H1 (cell line): Measurements from ENCODE around the gene RAB24. TPM values are rescaled to one million over a fixed set of nuclear protein-coding genes. Genes with fewer than 3 reads are reported as not detected.

Source experiments
- CTCF ChIA-PET: fragments of 300-600 bp; sonication (Branson Sonifier 250); formaldehyde crosslinking; loops from one replicate; lab custom pipeline; 2021; ENCODE audit not compliant: partially characterized antibody; lab: Charles Lee
- POLR2A ChIA-PET: fragments of 300-600 bp; sonication (Branson Sonifier 250); formaldehyde crosslinking; loops from one replicate; lab custom pipeline; 2021; ENCODE audit warnings: inconsistent platforms; ENCODE audit not compliant: partially characterized antibody; lab: Charles Lee
- DNase-seq, 2 experiments: peaks; one replicate each; pipeline versions ENCODE4 v3.0.0 to v3.0.0-alpha.2; 2010 to 2022; ENCODE audit warnings: low spot score in 2 of 2, low read depth in 1 of 2, mixed read lengths in 1 of 2
- FAIRE-seq: peaks from 2 replicates; lab custom pipeline; 2011; peaks lifted over from hg19 to GRCh38; lab: Jason Lieb, UNC
- H2AFZ ChIP-seq: 2 replicates; pipeline ENCODE4 v1.8.1; 2012; ENCODE audit warnings: low read length, inconsistent platforms
- H2AK5ac ChIP-seq: 2 replicates; pipeline ENCODE4 v1.6.1; 2013; ENCODE audit warnings: low read depth, low read length
- H2BK120ac ChIP-seq: replicated peaks from 2 replicates; pipeline ENCODE3; 2013; ENCODE audit warnings: low read depth, low read length, inconsistent platforms
- H2BK12ac ChIP-seq: 2 replicates; pipeline ENCODE4 v1.6.1; 2013; ENCODE audit warnings: low read depth, low read length
- H2BK15ac ChIP-seq: 2 replicates; pipeline ENCODE4 v1.6.1; 2013; ENCODE audit warnings: low read length
- H2BK20ac ChIP-seq: 2 replicates; pipeline ENCODE4 v1.6.1; 2013; ENCODE audit warnings: low read length
- H2BK5ac ChIP-seq: 2 replicates; pipeline ENCODE4 v1.6.1; 2013; ENCODE audit warnings: low read depth, low read length
- H3K14ac ChIP-seq: 2 replicates; pipeline ENCODE4 v1.6.1; 2013; ENCODE audit warnings: inconsistent platforms; ENCODE audit not compliant: insufficient read length
- H3K18ac ChIP-seq: 2 replicates; pipeline ENCODE4 v1.6.1; 2013; ENCODE audit warnings: low read length; ENCODE audit errors: extremely low read depth
- H3K23ac ChIP-seq: 2 replicates; pipeline ENCODE4 v1.6.1; 2013; ENCODE audit warnings: inconsistent platforms; ENCODE audit not compliant: insufficient read length
- H3K23me2 ChIP-seq: 2 replicates; pipeline ENCODE4 v1.6.1; 2013; ENCODE audit warnings: low read depth, low read length
- H3K27ac ChIP-seq: 2 replicates; pipeline ENCODE4 v1.6.1; 2011; ENCODE audit warnings: low read depth, low read length, inconsistent platforms
- H3K27me3 ChIP-seq, 4 experiments: replicated peaks in 1 of 4; 1 replicate in 1 of 4; 2 replicates in 3 of 4; pipeline versions ENCODE4 v1.6.1 to v1.8.1; 2011 to 2013; ENCODE audit warnings: low read length in 3 of 4, mild to moderate bottlenecking in 3 of 4, inconsistent platforms in 2 of 4, mixed read lengths in 2 of 4, moderate library complexity in 1 of 4; ENCODE audit not compliant: control insufficient read depth in 3 of 4, insufficient read depth in 3 of 4; ENCODE audit errors: extremely low read depth in 1 of 4
- H3K36me3 ChIP-seq, 4 experiments: 2 replicates each; pipeline versions ENCODE4 v1.6.1 to v1.8.1; 2011 to 2013; ENCODE audit warnings: mild to moderate bottlenecking in 4 of 4, low read length in 3 of 4, moderate library complexity in 2 of 4, control low read depth in 1 of 4, inconsistent platforms in 1 of 4; ENCODE audit not compliant: insufficient read depth in 4 of 4, control insufficient read depth in 2 of 4
- H3K4ac ChIP-seq: replicated peaks from 2 replicates; pipeline ENCODE3; 2013; ENCODE audit warnings: low read length, low read depth, mixed read lengths, inconsistent platforms; ENCODE audit not compliant: insufficient read length
- H3K4me1 ChIP-seq, 4 experiments: replicated peaks in 1 of 4; 1 replicate in 1 of 4; 2 replicates in 3 of 4; pipeline versions ENCODE4 v1.6.1 to v1.8.1; 2011 to 2013; ENCODE audit warnings: low read length in 3 of 4, inconsistent platforms in 2 of 4, mixed read lengths in 1 of 4; ENCODE audit not compliant: insufficient read depth in 4 of 4, control insufficient read depth in 3 of 4
- H3K4me2 ChIP-seq, 2 experiments: 2 replicates each; pipeline versions ENCODE4 v1.6.1 to v1.8.1; 2011 to 2013; ENCODE audit warnings: low read depth in 2 of 2, low read length in 2 of 2, control low read depth in 1 of 2, inconsistent platforms in 1 of 2, mild to moderate bottlenecking in 1 of 2; ENCODE audit not compliant: insufficient read depth in 1 of 2
- H3K4me3 ChIP-seq, 4 experiments: fragments of 200-600, 300-600 bp in 1 of 4; sonication (generic), shearing (Covaris generic), sonication (Bioruptor Twin) in 1 of 4; 2 replicates each; pipeline versions ENCODE4 v1.5.1 to v1.8.1; 2011 to 2016; ENCODE audit warnings: low read length in 4 of 4, low read depth in 3 of 4, control low read depth in 2 of 4, inconsistent platforms in 2 of 4, mild to moderate bottlenecking in 2 of 4, mixed read lengths in 1 of 4, moderate library complexity in 1 of 4; ENCODE audit not compliant: insufficient read depth in 2 of 4; ENCODE audit errors: extremely low read depth in 1 of 4
- H3K56ac ChIP-seq: replicated peaks from 2 replicates; pipeline ENCODE3; 2013; ENCODE audit warnings: low read depth, mild to moderate bottlenecking, mixed read lengths, low read length, inconsistent platforms; ENCODE audit not compliant: insufficient read length
- H3K79me1 ChIP-seq: 2 replicates; pipeline ENCODE4 v1.6.1; 2013; ENCODE audit warnings: low read depth, low read length, control low read depth
- H3K79me2 ChIP-seq, 2 experiments: 2 replicates each; pipeline versions ENCODE4 v1.6.1 to v1.8.1; 2012 to 2013; ENCODE audit warnings: low read length in 2 of 2, mild to moderate bottlenecking in 2 of 2, inconsistent platforms in 1 of 2; ENCODE audit not compliant: insufficient read depth in 2 of 2, control insufficient read depth in 1 of 2
- H3K9ac ChIP-seq, 4 experiments: replicated peaks in 1 of 4; 1 replicate in 1 of 4; 2 replicates in 3 of 4; pipeline versions ENCODE4 v1.6.1 to v1.8.1; 2011 to 2013; ENCODE audit warnings: low read depth in 3 of 4, low read length in 3 of 4, control low read depth in 2 of 4, mild to moderate bottlenecking in 2 of 4, moderate library complexity in 2 of 4, inconsistent platforms in 1 of 4; ENCODE audit errors: extremely low read depth in 1 of 4
- H3K9me3 ChIP-seq, 2 experiments: 2 replicates each; pipeline versions ENCODE4 v1.6.1 to v1.8.1; 2012 to 2013; ENCODE audit warnings: mild to moderate bottlenecking in 2 of 2, moderate library complexity in 2 of 2, control low read depth in 1 of 2, inconsistent platforms in 1 of 2, low read depth in 1 of 2, low read length in 1 of 2, mixed read lengths in 1 of 2; ENCODE audit not compliant: insufficient read depth in 2 of 2
- H4K20me1 ChIP-seq, 2 experiments: replicated peaks in 1 of 2; 2 replicates each; pipeline versions ENCODE3 to v1.8.1; 2011 to 2013; ENCODE audit warnings: inconsistent platforms in 2 of 2, low read length in 2 of 2, mild to moderate bottlenecking in 1 of 2; ENCODE audit not compliant: insufficient read depth in 2 of 2, control insufficient read depth in 1 of 2
- H4K5ac ChIP-seq: 2 replicates; pipeline ENCODE4 v1.6.1; 2013; ENCODE audit warnings: low read length, low read depth, mixed read lengths, inconsistent platforms; ENCODE audit not compliant: insufficient read length
- H4K8ac ChIP-seq: 2 replicates; pipeline ENCODE4 v1.8.0; 2013; ENCODE audit warnings: mild to moderate bottlenecking, moderate library complexity, low read length, inconsistent platforms; ENCODE audit not compliant: insufficient read depth; ENCODE audit errors: extremely low read depth
- H4K91ac ChIP-seq: replicated peaks from 2 replicates; pipeline ENCODE3; 2013; ENCODE audit warnings: low read length, mixed read lengths, inconsistent platforms; ENCODE audit not compliant: insufficient read length
- JUN ChIP-seq: IDR thresholded peaks from 2 replicates; pipeline ENCODE4 v1.6.1; 2011; ENCODE audit warnings: low read depth, mild to moderate bottlenecking, improper control_type of control experiment, low read length
- POLR2A ChIP-seq, 2 experiments: IDR thresholded peaks; 1 replicate in 1 of 2; 2 replicates in 1 of 2; pipeline ENCODE4 v1.6.1; 2011; ENCODE audit warnings: low read depth in 2 of 2, low read length in 2 of 2, mild to moderate bottlenecking in 2 of 2; ENCODE audit errors: control extremely low read depth in 1 of 2
- TCF12 ChIP-seq: IDR thresholded peaks from 2 replicates; pipeline ENCODE4 v1.6.1; 2011; ENCODE audit warnings: low read depth, mild to moderate bottlenecking, low read length
- WGBS, 2 experiments: shearing (Covaris generic) in 1 of 2; methylation state at CpG; one replicate each; pipeline versions ENCODE4 v1.1.6 to v1.1.7; 2013 to 2015; ENCODE audit warnings: low lambda C conversion rate in 2 of 2, mixed read lengths in 2 of 2, inconsistent platforms in 1 of 2, low coverage in 1 of 2, missing lambda C conversion rate in 1 of 2; ENCODE audit not compliant: insufficient replicate concordance in 2 of 2, insufficient coverage in 1 of 2, insufficient read length in 1 of 2; ENCODE audit errors: extremely low coverage in 1 of 2, missing lambda C conversion rate in 1 of 2; 5-methylcytosine and 5-hydroxymethylcytosine counted together
- polyA plus RNA-seq, 7 experiments: library from polyadenylated mRNA; depleted of rRNA in 3 of 7; stranded (reverse) in 5 of 7; unstranded in 2 of 7; fragments of >200 nt in 5 of 7; fragments of 200-250 nt in 2 of 7; gene quantifications; 1 replicate in 5 of 7; 2 replicates in 1 of 7; 4 replicates in 1 of 7; pipeline versions ENCODE4 v1.2.1 to v1.2.3, GENCODE V29; 2011 to 2013; ENCODE audit warnings: missing spikeins in 2 of 7, mixed read lengths in 2 of 7
- total RNA-seq: library from RNA; stranded (reverse); fragmentation: NEBNext Ultra II Directional; extraction: Animal tissue kit (Norgen Biotek cat#: 25700); gene quantifications from 2 replicates; pipeline ENCODE4 v1.2.1, GENCODE V29; 2021

RAB24 gene
- total and polyA plus RNA-seq, 2 of the 8 experiments (the other 6 are each of a cell fraction or from before 2014, with no cell fraction given), result 18.8 to 33.8 TPM

DNA sequence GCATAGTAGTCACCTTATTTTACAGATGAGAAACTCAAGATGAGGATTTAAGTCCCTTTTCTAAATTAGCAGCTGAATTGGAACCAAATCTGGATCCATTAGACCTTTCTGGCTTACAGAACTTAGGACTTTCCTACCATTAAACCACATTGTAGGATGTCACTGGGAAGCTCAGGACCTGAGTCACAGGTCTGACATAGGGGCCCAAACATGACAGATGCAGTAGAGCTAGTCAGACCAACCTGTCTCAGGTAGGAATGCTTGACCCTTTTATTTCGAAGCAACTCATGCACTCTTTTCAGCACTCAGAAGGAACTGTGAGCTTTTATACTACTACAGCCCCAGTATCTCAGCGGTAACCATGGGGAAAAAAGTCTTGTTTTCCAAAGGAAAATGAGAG, 2.6 kb downstream of the RAB24 start:
- no peak overlapping the region for H3K27ac ChIP-seq

More for the DNA sequence above, 2.6 kb downstream of the RAB24 start:
- DNase-seq (no peak), FAIRE-seq (no peak)
- no peak overlapping the region for H2BK5ac ChIP-seq
- peaks cover 3 to 24% (median 7%) of the 10 kb centered on the region in 4 experiments; a peak in 6 of 8 replicates for H3K36me3 ChIP-seq
- peaks cover 12% of the 10 kb centered on the region for H3K79me1 ChIP-seq
- no peak overlapping the region for H3K4ac ChIP-seq
- no peak overlapping the region for H2AFZ ChIP-seq
- H3K4me3 ChIP-seq, result no peak overlapping the region
- H2AK5ac ChIP-seq, result no peak overlapping the region
- H3K9me3 ChIP-seq, result no peaks in the 10 kb centered on the region
- no peak overlapping the region for H2BK15ac ChIP-seq
- TF ChIP-seq JUN, result no peak
- TF ChIP-seq TCF12, result no peak
- 0 out of 3 replicates have a peak, but pooled peaks of 1 of the 2 experiments have one; percentile 2 for TF ChIP-seq POLR2A (IDR thresholded peaks at IDR 0.05; ENCODE audit: control extremely low read depth in 1 of 2, low read depth in 2 of 2, low read length in 2 of 2)
- no peak overlapping the region for H2BK12ac ChIP-seq
- no peak overlapping the region for H3K23ac ChIP-seq
- peaks cover 11 to 19% of the 10 kb centered on the region in 2 experiments for H4K20me1 ChIP-seq
- no peak overlapping the region for H3K14ac ChIP-seq
- H3K56ac ChIP-seq, result no peak overlapping the region
- H3K4me1 ChIP-seq, result peaks cover 3 to 20% (median 6%) of the 10 kb centered on the region in 4 experiments; a peak in 6 of 7 replicates
- 97% methylated on average over 2 of the region's 2 CpGs; no CpG with 5 or more reads in 1 of the 2 experiments for WGBS, 2 experiments
- no peaks in the 10 kb centered on the region for H3K27me3 ChIP-seq
- H3K4me2 ChIP-seq, result no peak overlapping the region
- H2BK120ac ChIP-seq, result no peak overlapping the region
- no peak overlapping the region for H3K18ac ChIP-seq
- POLR2A ChIA-PET, result interaction anchor here (0.6 to 12.1 kb wide), 10 partner anchors 11 to 327 kb away, joined by 3 to 111 read pairs (median 3); partner anchors contain the start of genes FAM193B, LMAN2, MXD3 and NSD1
- H4K91ac ChIP-seq, result no peak overlapping the region
- no peak overlapping the region for H4K5ac ChIP-seq
- peaks cover 10 to 19% of the 10 kb centered on the region in 2 experiments for H3K79me2 ChIP-seq
- CTCF ChIA-PET, result interaction anchor here (0.8 to 6.5 kb wide), 7 partner anchors 9 to 641 kb away, joined by 3 to 37 read pairs (median 3); no protein-coding TSS in a partner anchor
- H3K9ac ChIP-seq, result no peak overlapping the region
- no peak overlapping the region for H4K8ac ChIP-seq
- H2BK20ac ChIP-seq, result no peak overlapping the region
- H3K23me2 ChIP-seq, result peaks cover 13% of the 10 kb centered on the region; the same call in 1 of the 2 replicates
